Neural cell (in vitro differentiated cells): ENCODE data around the gene DDTL. TPM values are rescaled to one million over a fixed set of nuclear protein-coding genes. Genes with fewer than 3 reads are reported as not detected.
"Not testable (repeated sequence)": the region's sequence is repeated elsewhere in the genome, so short reads cannot be mapped to it uniquely, and the experiment has no call there.

Experiments
- H2AFZ ChIP-seq: fragments of 200-600, 300-800 bp; sonication (generic), shearing (Covaris generic); 2 replicates; pipeline ENCODE4 v1.6.0; 2014; ENCODE audit warnings: low read depth, mild to moderate bottlenecking, antibody characterized with exemption, low read length, moderate library complexity
- H3F3A ChIP-seq: fragments of 200-600 bp; shearing (Covaris generic); 2 replicates; pipeline ENCODE4 v1.6.1; 2016; ENCODE audit warnings: mild to moderate bottlenecking, moderate library complexity, mixed read lengths, antibody characterized with exemption, low read length; ENCODE audit not compliant: insufficient read depth, poor library complexity, severe bottlenecking
- H3K27ac ChIP-seq: fragments of 200-600, 300-800 bp; sonication (generic), shearing (Covaris generic); 2 replicates; pipeline ENCODE4 v1.5.1; 2014; ENCODE audit warnings: mild to moderate bottlenecking, low read length, moderate library complexity
- H3K27me3 ChIP-seq: fragments of 300-800, 200-600 bp; sonication (generic), shearing (Covaris generic); 2 replicates; pipeline ENCODE4 v1.6.0; 2014; ENCODE audit warnings: mild to moderate bottlenecking, low read depth, low read length, moderate library complexity; ENCODE audit not compliant: insufficient read depth
- H3K36me3 ChIP-seq: fragments of 300-800, 200-600 bp; sonication (generic), shearing (Covaris generic); 2 replicates; pipeline ENCODE4 v1.5.1; 2014; ENCODE audit warnings: mild to moderate bottlenecking, antibody characterized with exemption, low read length, moderate library complexity; ENCODE audit not compliant: insufficient read depth
- H3K4me2 ChIP-seq: fragments of 300-800, 200-600 bp; sonication (generic), shearing (Covaris generic); 2 replicates; pipeline ENCODE4 v1.6.0; 2014; ENCODE audit warnings: mild to moderate bottlenecking, low read length
- H3K4me3 ChIP-seq: fragments of 300-800, 200-600 bp; sonication (generic), shearing (Covaris generic); 2 replicates; pipeline ENCODE4 v1.5.1; 2014; ENCODE audit warnings: mild to moderate bottlenecking, low read length, moderate library complexity
- H3K79me2 ChIP-seq: fragments of 200-600 bp; shearing (Covaris generic); replicated peaks from 2 replicates; pipeline ENCODE4 v1.6.0; 2014; ENCODE audit warnings: mild to moderate bottlenecking, low read length, moderate library complexity; ENCODE audit not compliant: insufficient read depth
- H3K9ac ChIP-seq: fragments of 300-800, 200-600 bp; sonication (generic), shearing (Covaris generic); 2 replicates; pipeline ENCODE4 v1.6.1; 2016; ENCODE audit warnings: mild to moderate bottlenecking, low read length, mixed read lengths
- H3K9me2 ChIP-seq: fragments of 200-600 bp; shearing (Covaris generic); 2 replicates; pipeline ENCODE4 v1.6.1; 2016; ENCODE audit warnings: mild to moderate bottlenecking, low read length, mixed read lengths; ENCODE audit not compliant: insufficient read depth
- H3K9me3 ChIP-seq: fragments of 200-600, 300-800 bp; sonication (generic), shearing (Covaris generic); 2 replicates; pipeline ENCODE4 v1.6.1; 2016; ENCODE audit warnings: mild to moderate bottlenecking, mixed run types, low read length, moderate library complexity, mixed read lengths
- H4K20me1 ChIP-seq: fragments of 200-600 bp; shearing (Covaris generic); 2 replicates; pipeline ENCODE4 v1.6.1; 2016; ENCODE audit warnings: mild to moderate bottlenecking, mixed run types; ENCODE audit not compliant: insufficient read depth
- EP300 ChIP-seq: fragments of 450-650 bp; conservative IDR thresholded peaks from 2 replicates; pipeline ENCODE4 v1.6.1; 2014; ENCODE audit warnings: antibody characterized with exemption, mild to moderate bottlenecking, moderate library complexity; ENCODE audit not compliant: poor library complexity, severe bottlenecking
- EZH2 ChIP-seq: fragments of 200-600, 300-800 bp; shearing (Covaris generic), sonication (generic); IDR thresholded peaks from 2 replicates; pipeline ENCODE4 v1.6.1; 2014; ENCODE audit warnings: antibody characterized with exemption, low read length, borderline replicate concordance, mild to moderate bottlenecking; ENCODE audit not compliant: insufficient read depth, poor library complexity, severe bottlenecking
- MXI1 ChIP-seq: fragments of 450-650 bp; conservative IDR thresholded peaks from 2 replicates; pipeline ENCODE4 v1.6.1; 2014; ENCODE audit warnings: antibody characterized with exemption, mild to moderate bottlenecking; ENCODE audit not compliant: poor library complexity, severe bottlenecking
- POLR2AphosphoS5 ChIP-seq: IDR thresholded peaks from 2 replicates; pipeline ENCODE4 v1.6.1; 2012
- RAD21 ChIP-seq: fragments of 450-650 bp; conservative IDR thresholded peaks from 2 replicates; pipeline ENCODE4 v1.6.1; 2014; ENCODE audit warnings: antibody characterized with exemption, mild to moderate bottlenecking, moderate library complexity
- SMC3 ChIP-seq: fragments of 450-650 bp; conservative IDR thresholded peaks from 2 replicates; pipeline ENCODE4 v1.6.1; 2014; ENCODE audit warnings: antibody characterized with exemption, mild to moderate bottlenecking, moderate library complexity; ENCODE audit not compliant: poor library complexity
- TAF1 ChIP-seq: IDR thresholded peaks from 2 replicates; pipeline ENCODE4 v1.6.1; 2012; ENCODE audit warnings: low read depth
- polyA minus RNA-seq: library from RNA; depleted of rRNA, polyadenylated mRNA; stranded (reverse); fragments of >200 nt; gene quantifications from 2 replicates; pipeline ENCODE4 v1.2.3, GENCODE V29; 2014
- polyA plus RNA-seq: library from polyadenylated mRNA; depleted of rRNA; stranded (reverse); fragments of >200 nt; gene quantifications from 2 replicates; pipeline ENCODE4 v1.2.3, GENCODE V29; 2014
- TF ChIP-seq, protein P1 (sequence below): fragments of 450-650 bp; IDR thresholded peaks from 2 replicates; pipeline ENCODE4 v1.5.1; 2014; ENCODE audit warnings: antibody characterized with exemption, mild to moderate bottlenecking, moderate library complexity; ENCODE audit not compliant: poor library complexity, severe bottlenecking
- TF ChIP-seq, protein P2 (sequence below): IDR thresholded peaks from 2 replicates; pipeline ENCODE4 v1.6.1; 2012; ENCODE audit warnings: borderline replicate concordance

Gene DDTL
- polyA plus RNA-seq (0.31 and 0.56 TPM in 2 replicates), polyA minus RNA-seq (0.97 and 1.4 TPM in 2 replicates)

GRCh38 chr22:23966568-23966967 lies at the start of gene DDTL:
Gene DDTL, plus strand, starts transcription at chr22:23966888. Its CDS starts 27 bp downstream, at chr22:23966915.
- not testable (repeated sequence) for H2AFZ ChIP-seq, H3K4me2 ChIP-seq, H3K27ac ChIP-seq, H4K20me1 ChIP-seq, H3K9ac ChIP-seq, H3K36me3 ChIP-seq, H3K9me3 ChIP-seq, H3K27me3 ChIP-seq, H3F3A ChIP-seq, H3K4me3 ChIP-seq, H3K79me2 ChIP-seq, H3K9me2 ChIP-seq

- not testable (repeated sequence) for H2AFZ ChIP-seq, H3K36me3 ChIP-seq, H3K4me2 ChIP-seq, H3K4me3 ChIP-seq, H3K9me3 ChIP-seq, H3K27me3 ChIP-seq, H3K27ac ChIP-seq, H3K79me2 ChIP-seq, H3F3A ChIP-seq, H3K9me2 ChIP-seq, H4K20me1 ChIP-seq, H3K9ac ChIP-seq
These were observed 46.4 kb upstream of the DDTL start for GRCh38 chr22:23920267-23920611.

GRCh38 chr22:23921586-23922201 lies 45.0 kb upstream of the DDTL start:
- not testable (repeated sequence) for H3K4me2 ChIP-seq, H2AFZ ChIP-seq, H3K9ac ChIP-seq, H3K36me3 ChIP-seq, H3K27ac ChIP-seq, H4K20me1 ChIP-seq, H3F3A ChIP-seq, H3K9me2 ChIP-seq, H3K4me3 ChIP-seq, H3K27me3 ChIP-seq, H3K79me2 ChIP-seq, H3K9me3 ChIP-seq

- Histone ChIP-seq H4K20me1 (no peaks in the 10 kb centered on the region), H3K79me2 (no peaks in the 10 kb centered on the region), H3K36me3 (no peaks in the 10 kb centered on the region), H3K27me3 (no peaks in the 10 kb centered on the region), H3K9me2 (no peaks in the 10 kb centered on the region), H2AFZ (no peak overlapping the region), H3K9ac (no peak overlapping the region), H3F3A (no peaks in the 10 kb centered on the region), H3K27ac (no peak overlapping the region), H3K4me2 (no peak overlapping the region), H3K4me3 (no peak overlapping the region), H3K9me3 (no peaks in the 10 kb centered on the region)
- TF ChIP-seq RAD21, result no peak
- no peak for TF ChIP-seq EP300
- TF ChIP-seq SMC3, result no peak
- TF ChIP-seq, protein P1, sequence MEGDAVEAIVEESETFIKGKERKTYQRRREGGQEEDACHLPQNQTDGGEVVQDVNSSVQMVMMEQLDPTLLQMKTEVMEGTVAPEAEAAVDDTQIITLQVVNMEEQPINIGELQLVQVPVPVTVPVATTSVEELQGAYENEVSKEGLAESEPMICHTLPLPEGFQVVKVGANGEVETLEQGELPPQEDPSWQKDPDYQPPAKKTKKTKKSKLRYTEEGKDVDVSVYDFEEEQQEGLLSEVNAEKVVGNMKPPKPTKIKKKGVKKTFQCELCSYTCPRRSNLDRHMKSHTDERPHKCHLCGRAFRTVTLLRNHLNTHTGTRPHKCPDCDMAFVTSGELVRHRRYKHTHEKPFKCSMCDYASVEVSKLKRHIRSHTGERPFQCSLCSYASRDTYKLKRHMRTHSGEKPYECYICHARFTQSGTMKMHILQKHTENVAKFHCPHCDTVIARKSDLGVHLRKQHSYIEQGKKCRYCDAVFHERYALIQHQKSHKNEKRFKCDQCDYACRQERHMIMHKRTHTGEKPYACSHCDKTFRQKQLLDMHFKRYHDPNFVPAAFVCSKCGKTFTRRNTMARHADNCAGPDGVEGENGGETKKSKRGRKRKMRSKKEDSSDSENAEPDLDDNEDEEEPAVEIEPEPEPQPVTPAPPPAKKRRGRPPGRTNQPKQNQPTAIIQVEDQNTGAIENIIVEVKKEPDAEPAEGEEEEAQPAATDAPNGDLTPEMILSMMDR, result no peak
- TF ChIP-seq TAF1, result no peak
- TF ChIP-seq, protein P2, sequence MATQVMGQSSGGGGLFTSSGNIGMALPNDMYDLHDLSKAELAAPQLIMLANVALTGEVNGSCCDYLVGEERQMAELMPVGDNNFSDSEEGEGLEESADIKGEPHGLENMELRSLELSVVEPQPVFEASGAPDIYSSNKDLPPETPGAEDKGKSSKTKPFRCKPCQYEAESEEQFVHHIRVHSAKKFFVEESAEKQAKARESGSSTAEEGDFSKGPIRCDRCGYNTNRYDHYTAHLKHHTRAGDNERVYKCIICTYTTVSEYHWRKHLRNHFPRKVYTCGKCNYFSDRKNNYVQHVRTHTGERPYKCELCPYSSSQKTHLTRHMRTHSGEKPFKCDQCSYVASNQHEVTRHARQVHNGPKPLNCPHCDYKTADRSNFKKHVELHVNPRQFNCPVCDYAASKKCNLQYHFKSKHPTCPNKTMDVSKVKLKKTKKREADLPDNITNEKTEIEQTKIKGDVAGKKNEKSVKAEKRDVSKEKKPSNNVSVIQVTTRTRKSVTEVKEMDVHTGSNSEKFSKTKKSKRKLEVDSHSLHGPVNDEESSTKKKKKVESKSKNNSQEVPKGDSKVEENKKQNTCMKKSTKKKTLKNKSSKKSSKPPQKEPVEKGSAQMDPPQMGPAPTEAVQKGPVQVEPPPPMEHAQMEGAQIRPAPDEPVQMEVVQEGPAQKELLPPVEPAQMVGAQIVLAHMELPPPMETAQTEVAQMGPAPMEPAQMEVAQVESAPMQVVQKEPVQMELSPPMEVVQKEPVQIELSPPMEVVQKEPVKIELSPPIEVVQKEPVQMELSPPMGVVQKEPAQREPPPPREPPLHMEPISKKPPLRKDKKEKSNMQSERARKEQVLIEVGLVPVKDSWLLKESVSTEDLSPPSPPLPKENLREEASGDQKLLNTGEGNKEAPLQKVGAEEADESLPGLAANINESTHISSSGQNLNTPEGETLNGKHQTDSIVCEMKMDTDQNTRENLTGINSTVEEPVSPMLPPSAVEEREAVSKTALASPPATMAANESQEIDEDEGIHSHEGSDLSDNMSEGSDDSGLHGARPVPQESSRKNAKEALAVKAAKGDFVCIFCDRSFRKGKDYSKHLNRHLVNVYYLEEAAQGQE, result no peak
- no peak for TF ChIP-seq EZH2
- TF ChIP-seq POLR2AphosphoS5, result no peak
- no peak for TF ChIP-seq MXI1
These were observed 43.8 kb upstream of the DDTL start for GRCh38 chr22:23922921-23923320.
